Fibroblast of lung (primary cell): ENCODE data around the gene RAG2.

Source experiments
- CTCF ChIP-seq, 2 donors: IDR thresholded peaks in 1 of 2; conservative IDR thresholded peaks in 1 of 2; 1 replicate in 1 of 2; 2 replicates in 1 of 2; pipeline ENCODE4 v1.5.1; 2011 to 2012; ENCODE audit warnings: low read length in 2 of 2, control low read depth in 1 of 2, inconsistent platforms in 1 of 2, low read depth in 1 of 2, mild to moderate bottlenecking in 1 of 2
- EZH2 ChIP-seq: IDR thresholded peaks from 2 replicates; pipeline ENCODE4 v1.5.1; 2012; ENCODE audit warnings: low read length, control low read depth, mild to moderate bottlenecking; ENCODE audit errors: missing control alignments

- TF ChIP-seq EZH2 (no peak), CTCF (conservative IDR thresholded peaks at IDR 0.05 in 1 of 2, IDR thresholded peaks at IDR 0.05 in 1 of 2; ENCODE audit: low read depth in 1 of 2, low read length in 2 of 2) (no peak)
Measured at GRCh38 chr11:36628141-36628540, 30.1 kb upstream of the RAG2 start.
